Measurements from ENCODE around the gene VPS45.
"Not testable (repeated sequence)": the region's sequence is repeated elsewhere in the genome, so short reads cannot be mapped to it uniquely, and the experiment has no call there.

Gene VPS45

GRCh38 chr1:150067184-150068108, at the start of gene VPS45:
TSS of gene VPS45 (plus strand) at chr1:150067776. CDS start at chr1:150067858, 82 bp downstream.
- peak; percentile 93 for DNase-seq (ENCODE audit: low spot score)

GRCh38 chr1:150018165-150018564, 49.4 kb upstream of the VPS45 start:
- no peak for DNase-seq (ENCODE audit: low spot score)

GRCh38 chr1:150020711-150021110, 46.9 kb upstream of the VPS45 start:
- no peak for DNase-seq (ENCODE audit: low spot score)

GRCh38 chr1:150021191-150021694, 46.3 kb upstream of the VPS45 start:
- no peak for DNase-seq (ENCODE audit: low spot score)

GRCh38 chr1:150022357-150022756, 45.2 kb upstream of the VPS45 start:
- DNase-seq (ENCODE audit: low spot score) = no peak

GRCh38 chr1:150024156-150024555, 43.4 kb upstream of the VPS45 start:
- DNase-seq (ENCODE audit: low spot score) = no peak

GRCh38 chr1:150028322-150028721, 39.3 kb upstream of the VPS45 start:
- no peak for DNase-seq (ENCODE audit: low spot score)

GRCh38 chr1:150034336-150034735, 33.2 kb upstream of the VPS45 start:
- DNase-seq (ENCODE audit: low spot score) = no peak

- DNase-seq (ENCODE audit: low spot score) = no peak
Observed at GRCh38 chr1:150049926-150050325, 17.6 kb upstream of the VPS45 start.

GRCh38 chr1:150051089-150051373, 16.5 kb upstream of the VPS45 start:
- no peak for DNase-seq (ENCODE audit: low spot score)

- DNase-seq (ENCODE audit: low spot score) = not testable (repeated sequence)
Observed at GRCh38 chr1:150051905-150052412, 15.6 kb upstream of the VPS45 start.

- DNase-seq (ENCODE audit: low spot score) = no peak
Observed at GRCh38 chr1:150053926-150054325, 13.7 kb upstream of the VPS45 start.

GRCh38 chr1:150055507-150055906, 12.1 kb upstream of the VPS45 start:
- DNase-seq (ENCODE audit: low spot score) = not testable (repeated sequence)

GRCh38 chr1:150056407-150056806, 11.2 kb upstream of the VPS45 start:
- no peak for DNase-seq (ENCODE audit: low spot score)

- DNase-seq (ENCODE audit: low spot score) = no peak
Observed at GRCh38 chr1:150060260-150060659, 7.3 kb upstream of the VPS45 start.

- DNase-seq (ENCODE audit: low spot score) = peak; percentile 66
Observed at GRCh38 chr1:150061632-150062101, 5.9 kb upstream of the VPS45 start.

GRCh38 chr1:150062113-150062512, 5.5 kb upstream of the VPS45 start:
- DNase-seq (ENCODE audit: low spot score) = no peak

- peak; percentile 49 for DNase-seq (ENCODE audit: low spot score)
Observed at GRCh38 chr1:150065184-150065871, 2.2 kb upstream of the VPS45 start.

- DNase-seq (ENCODE audit: low spot score) = no peak
Observed at GRCh38 chr1:150066328-150066727, 1.2 kb upstream of the VPS45 start.

GRCh38 chr1:150066838-150067183, 765 bp upstream of the VPS45 start:
- DNase-seq (ENCODE audit: low spot score) = no peak

- peak; percentile 6 for DNase-seq (ENCODE audit: low spot score)
Observed at GRCh38 chr1:150068109-150068435, 496 bp downstream of the VPS45 start.

GRCh38 chr1:150069923-150070322, 2.3 kb downstream of the VPS45 start:
- DNase-seq (ENCODE audit: low spot score) = no peak

GRCh38 chr1:150072959-150073358, 5.4 kb downstream of the VPS45 start:
- peak; percentile 41 for DNase-seq (ENCODE audit: low spot score)
